GM12801 (cell line): ENCODE results near the gene IL17RB.

Source experiments
- TF ChIP-seq, protein P1 (sequence below): IDR thresholded peaks from one replicate; pipeline ENCODE4 v1.5.1; 2011; ENCODE audit warnings: control low read depth; ENCODE audit not compliant: insufficient read length; ENCODE audit errors: extremely low read depth

Gene IL17RB

DNA sequence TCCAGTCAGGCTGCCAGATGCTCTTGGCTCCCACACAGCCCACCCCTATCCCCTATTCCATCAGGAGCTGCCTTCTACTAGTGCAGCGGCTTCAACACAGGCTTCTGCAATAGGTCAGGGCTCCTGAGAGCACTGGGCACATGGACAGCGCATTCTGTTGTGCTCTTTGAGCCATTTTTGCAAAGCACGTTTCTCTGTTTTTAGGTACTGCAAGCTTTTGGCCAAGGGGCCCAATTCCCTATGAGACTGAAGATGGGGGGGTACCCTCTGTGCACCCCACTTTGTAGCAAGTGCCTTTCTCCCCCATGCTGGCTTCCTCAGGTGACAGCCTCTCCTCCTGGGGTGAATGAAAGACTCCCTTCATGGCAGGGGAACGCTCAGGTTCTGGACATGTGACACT is 31.3 kb upstream of the IL17RB start:
- TF ChIP-seq, protein P1, sequence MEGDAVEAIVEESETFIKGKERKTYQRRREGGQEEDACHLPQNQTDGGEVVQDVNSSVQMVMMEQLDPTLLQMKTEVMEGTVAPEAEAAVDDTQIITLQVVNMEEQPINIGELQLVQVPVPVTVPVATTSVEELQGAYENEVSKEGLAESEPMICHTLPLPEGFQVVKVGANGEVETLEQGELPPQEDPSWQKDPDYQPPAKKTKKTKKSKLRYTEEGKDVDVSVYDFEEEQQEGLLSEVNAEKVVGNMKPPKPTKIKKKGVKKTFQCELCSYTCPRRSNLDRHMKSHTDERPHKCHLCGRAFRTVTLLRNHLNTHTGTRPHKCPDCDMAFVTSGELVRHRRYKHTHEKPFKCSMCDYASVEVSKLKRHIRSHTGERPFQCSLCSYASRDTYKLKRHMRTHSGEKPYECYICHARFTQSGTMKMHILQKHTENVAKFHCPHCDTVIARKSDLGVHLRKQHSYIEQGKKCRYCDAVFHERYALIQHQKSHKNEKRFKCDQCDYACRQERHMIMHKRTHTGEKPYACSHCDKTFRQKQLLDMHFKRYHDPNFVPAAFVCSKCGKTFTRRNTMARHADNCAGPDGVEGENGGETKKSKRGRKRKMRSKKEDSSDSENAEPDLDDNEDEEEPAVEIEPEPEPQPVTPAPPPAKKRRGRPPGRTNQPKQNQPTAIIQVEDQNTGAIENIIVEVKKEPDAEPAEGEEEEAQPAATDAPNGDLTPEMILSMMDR: no peak

GRCh38 chr3:53815651-53816050 is 30.7 kb upstream of the IL17RB start:
- TF ChIP-seq, protein P1: no peak

DNA sequence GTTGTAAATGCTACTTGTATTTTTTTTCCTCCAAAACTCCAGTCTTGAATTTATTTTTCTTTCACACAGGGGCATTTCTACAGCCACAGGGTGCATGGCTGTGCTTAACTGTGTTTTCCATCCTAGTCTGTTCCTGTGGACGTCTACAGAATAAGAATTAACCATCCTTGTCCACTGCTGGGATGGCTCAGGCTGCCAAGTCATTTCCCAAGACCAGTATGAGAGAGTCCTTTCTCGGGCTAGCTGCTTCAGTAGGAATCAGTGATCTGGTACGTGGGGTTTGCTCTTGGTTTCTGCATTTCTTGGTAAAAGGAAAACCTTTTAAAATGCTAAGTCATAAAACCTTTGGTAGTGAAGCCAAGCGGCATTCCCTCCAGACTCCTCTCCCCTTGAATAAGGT is 29.9 kb upstream of the IL17RB start:
- TF ChIP-seq, protein P1: no peak

- TF ChIP-seq, protein P1: no peak
These were observed 29.2 kb upstream of the IL17RB start for GRCh38 chr3:53817211-53817610.

DNA sequence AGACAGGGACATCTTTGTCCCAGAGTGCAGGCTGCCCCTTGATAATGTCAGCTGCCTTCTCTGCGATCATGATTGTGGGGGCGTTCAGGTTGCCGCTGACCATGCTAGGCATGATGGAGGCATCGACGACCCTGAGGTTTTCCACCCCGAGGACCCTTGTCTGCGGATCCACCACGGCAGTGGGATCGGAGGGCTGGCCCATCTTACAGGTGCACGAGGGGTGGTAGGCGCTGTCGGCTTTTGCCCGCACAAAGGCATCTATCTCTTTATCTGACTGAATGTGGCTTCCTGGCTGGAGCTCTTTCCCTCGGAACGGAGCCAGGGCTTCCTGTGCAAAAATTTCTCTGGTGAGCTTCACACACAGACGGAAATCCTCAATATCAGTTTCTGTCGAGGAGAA is 28.6 kb upstream of the IL17RB start:
- TF ChIP-seq, protein P1: no peak

GRCh38 chr3:53818221-53819162 is 27.9 kb upstream of the IL17RB start:
- TF ChIP-seq, protein P1: no peak

- TF ChIP-seq, protein P1: no peak
These were observed 27.1 kb upstream of the IL17RB start for GRCh38 chr3:53819163-53819868.
